HCT116 (cell line): ENCODE measurements around the gene SMOC1. TPM values are rescaled to one million over a fixed set of nuclear protein-coding genes. Genes with fewer than 3 reads are reported as not detected.
"Not testable (repeated sequence)": the region's sequence is repeated elsewhere in the genome, so short reads cannot be mapped to it uniquely, and the experiment has no call there.

Experiments used
- ATAC-seq: fragments of 200-7000 bp; cut with Tn5 transposase; 2 replicates; pipeline ENCODE4 v1.9.1; 2020; ENCODE audit warnings: mild to moderate bottlenecking, moderate library complexity
- BruUV-seq: library from RNA; stranded (reverse); fragments of 400-500 nt; replicated peaks from 2 replicates; lab custom pipeline; 2021; lab: Mats Ljungman, UMichigan
- CTCF ChIA-PET: fragments of 300-600 bp; sonication (Branson Sonifier 250); formaldehyde crosslinking; loops from one replicate; lab custom pipeline; 2021; ENCODE audit warnings: antibody characterized with exemption; lab: Charles Lee
- POLR2A ChIA-PET: fragments of 300-600, 350-600 bp; sonication (Branson Sonifier 250); formaldehyde crosslinking; loops from one replicate; lab custom pipeline; 2021; ENCODE audit warnings: antibody characterized with exemption; lab: Charles Lee
- RAD21 ChIA-PET, 2 experiments: fragments of 300-600 bp; sonication (Branson Sonifier 250); formaldehyde crosslinking; loops; one replicate each; lab custom pipeline; 2023; ENCODE audit warnings: low total read pairs in 2 of 2; ENCODE audit not compliant: uncharacterized antibody in 2 of 2, unreplicated experiment in 2 of 2, low non-redundant PET in 1 of 2; lab: Charles Lee
- DNase-seq: peaks from one replicate; pipeline ENCODE4 v3.0.0-alpha.2; 2010; ENCODE audit warnings: low read depth, low spot score
- H2AFZ ChIP-seq: fragments of 200-600 bp; shearing (Covaris generic), sonication (generic); 2 replicates; pipeline ENCODE4 v1.6.1; 2017; ENCODE audit warnings: low read depth, mixed run types, mixed read lengths, antibody characterized with exemption, low read length; ENCODE audit not compliant: poor library complexity, severe bottlenecking
- H3K27ac ChIP-seq: 2 replicates; pipeline ENCODE4 v1.5.1; 2012; ENCODE audit warnings: low read depth, low read length
- H3K27me3 ChIP-seq: fragments of 200-600 bp; sonication (generic); 2 replicates; pipeline ENCODE4 v1.6.1; 2016; ENCODE audit warnings: mixed run types, low read length, mixed read lengths; ENCODE audit not compliant: insufficient read depth
- H3K36me3 ChIP-seq, 2 experiments: fragments of 200-500 bp in 1 of 2; fragments of 200-600 bp in 1 of 2; sonication (Bioruptor generic) in 1 of 2; sonication (generic) in 1 of 2; 2 replicates each; pipeline versions ENCODE4 v1.5.1 to v1.6.1; 2014 to 2016; ENCODE audit warnings: low read length in 2 of 2, inconsistent platforms in 1 of 2, mixed read lengths in 1 of 2, mixed run types in 1 of 2; ENCODE audit not compliant: insufficient read depth in 2 of 2, control insufficient read depth in 1 of 2
- H3K4me1 ChIP-seq, 2 experiments: fragments of 200-600 bp in 1 of 2; sonication (generic) in 1 of 2; 2 replicates each; pipeline versions ENCODE4 v1.5.1 to v1.6.1; 2012 to 2017; ENCODE audit warnings: low read length in 2 of 2, inconsistent platforms in 1 of 2, mild to moderate bottlenecking in 1 of 2, mixed read lengths in 1 of 2, mixed run types in 1 of 2, moderate library complexity in 1 of 2; ENCODE audit not compliant: insufficient read depth in 2 of 2, control insufficient read depth in 1 of 2
- H3K4me2 ChIP-seq: fragments of 200-600 bp; sonication (generic); 2 replicates; pipeline ENCODE4 v1.6.1; 2017; ENCODE audit warnings: mixed run types, low read length, mixed read lengths
- H3K4me3 ChIP-seq, 2 experiments: fragments of 200-600 bp in 1 of 2; sonication (generic) in 1 of 2; replicated peaks in 1 of 2; 2 replicates each; pipeline ENCODE4 v1.5.1; 2011 to 2016; ENCODE audit warnings: low read length in 2 of 2, control low read depth in 1 of 2, low read depth in 1 of 2, mild to moderate bottlenecking in 1 of 2, mixed read lengths in 1 of 2, mixed run types in 1 of 2
- H3K79me2 ChIP-seq: fragments of 200-600 bp; sonication (generic); 2 replicates; pipeline ENCODE4 v1.6.1; 2017; ENCODE audit warnings: mild to moderate bottlenecking, mixed run types, low read length, moderate library complexity, mixed read lengths; ENCODE audit not compliant: insufficient read depth
- H3K9ac ChIP-seq: fragments of 200-600 bp; sonication (generic); 2 replicates; pipeline ENCODE4 v1.6.1; 2016; ENCODE audit warnings: low read length, mixed read lengths
- H3K9me2 ChIP-seq: fragments of 200-600 bp; sonication (generic), shearing (Covaris generic); 2 replicates; pipeline ENCODE4 v1.6.1; 2017; ENCODE audit warnings: mixed run types, mild to moderate bottlenecking, moderate library complexity; ENCODE audit not compliant: insufficient read depth
- H3K9me3 ChIP-seq, 2 experiments: fragments of 200-500 bp in 1 of 2; fragments of 200-600 bp in 1 of 2; sonication (Bioruptor generic) in 1 of 2; sonication (generic) in 1 of 2; 2 replicates each; pipeline ENCODE4 v1.6.1; 2014 to 2017; ENCODE audit warnings: low read length in 2 of 2, mixed read lengths in 2 of 2, inconsistent platforms in 1 of 2, low read depth in 1 of 2, mild to moderate bottlenecking in 1 of 2, mixed run types in 1 of 2, moderate library complexity in 1 of 2; ENCODE audit not compliant: control insufficient read depth in 1 of 2, insufficient read depth in 1 of 2
- H4K20me1 ChIP-seq: fragments of 200-600 bp; sonication (generic), shearing (Covaris generic); 2 replicates; pipeline ENCODE4 v1.6.1; 2017; ENCODE audit warnings: mixed run types, mild to moderate bottlenecking, moderate library complexity; ENCODE audit not compliant: insufficient read depth
- CBX3 ChIP-seq: IDR thresholded peaks from 2 replicates; pipeline ENCODE4 v1.6.1; 2012; ENCODE audit warnings: low read depth
- CEBPB ChIP-seq: IDR thresholded peaks from 2 replicates; pipeline ENCODE4 v1.6.1; 2012; ENCODE audit warnings: low read depth
- EGR1 ChIP-seq: IDR thresholded peaks from 2 replicates; pipeline ENCODE4 v1.6.1; 2012; ENCODE audit warnings: low read depth
- EZH2 ChIP-seq: fragments of 200-600 bp; sonication (generic); IDR thresholded peaks from 2 replicates; pipeline ENCODE4 v1.6.1; 2017; ENCODE audit warnings: antibody characterized with exemption, mixed run types
- FOSL1 ChIP-seq: IDR thresholded peaks from 2 replicates; pipeline ENCODE4 v1.6.1; 2012; ENCODE audit warnings: low read depth
- POLR2AphosphoS5 ChIP-seq: IDR thresholded peaks from 2 replicates; pipeline ENCODE4 v1.6.1; 2011; ENCODE audit warnings: mild to moderate bottlenecking, low read depth, low read length, moderate library complexity
- RAD21 ChIP-seq: IDR thresholded peaks from 2 replicates; pipeline ENCODE4 v1.6.1; 2012; ENCODE audit warnings: low read depth, mild to moderate bottlenecking
- SIN3A ChIP-seq: IDR thresholded peaks from 2 replicates; pipeline ENCODE4 v1.6.1; 2012; ENCODE audit warnings: low read depth
- SP1 ChIP-seq: IDR thresholded peaks from 2 replicates; pipeline ENCODE4 v1.6.1; 2012; ENCODE audit warnings: low read depth
- ZNF274 ChIP-seq: fragments of 200-500 bp; sonication (Bioruptor generic); IDR thresholded peaks from 2 replicates; pipeline ENCODE4 v1.6.1; 2014; ENCODE audit warnings: mild to moderate bottlenecking, low read depth, low read length, inconsistent platforms
- intact Hi-C: fragments of 100-400 bp; cut with micrococcal nuclease; formaldehyde crosslinking; loops from 2 replicates; pipeline ENCODE4 v1.10.0; 2022
- total RNA-seq: library from RNA; stranded (reverse); gene quantifications from one replicate; pipeline ENCODE4 v1.2.1, GENCODE V29; 2021; ENCODE audit not compliant: unreplicated experiment
- TF ChIP-seq, protein P1 (sequence below): IDR thresholded peaks from 2 replicates; pipeline ENCODE4 v1.6.1; 2012
- TF ChIP-seq, protein P2 (sequence below): IDR thresholded peaks from 2 replicates; pipeline ENCODE4 v1.6.1; 2012; ENCODE audit warnings: low read depth
- TF ChIP-seq, protein P3 (sequence below): IDR thresholded peaks from 2 replicates; pipeline ENCODE4 v1.6.1; 2012

SMOC1 gene
- total RNA-seq, 1 experiment from 2014 or later: not detected

DNA sequence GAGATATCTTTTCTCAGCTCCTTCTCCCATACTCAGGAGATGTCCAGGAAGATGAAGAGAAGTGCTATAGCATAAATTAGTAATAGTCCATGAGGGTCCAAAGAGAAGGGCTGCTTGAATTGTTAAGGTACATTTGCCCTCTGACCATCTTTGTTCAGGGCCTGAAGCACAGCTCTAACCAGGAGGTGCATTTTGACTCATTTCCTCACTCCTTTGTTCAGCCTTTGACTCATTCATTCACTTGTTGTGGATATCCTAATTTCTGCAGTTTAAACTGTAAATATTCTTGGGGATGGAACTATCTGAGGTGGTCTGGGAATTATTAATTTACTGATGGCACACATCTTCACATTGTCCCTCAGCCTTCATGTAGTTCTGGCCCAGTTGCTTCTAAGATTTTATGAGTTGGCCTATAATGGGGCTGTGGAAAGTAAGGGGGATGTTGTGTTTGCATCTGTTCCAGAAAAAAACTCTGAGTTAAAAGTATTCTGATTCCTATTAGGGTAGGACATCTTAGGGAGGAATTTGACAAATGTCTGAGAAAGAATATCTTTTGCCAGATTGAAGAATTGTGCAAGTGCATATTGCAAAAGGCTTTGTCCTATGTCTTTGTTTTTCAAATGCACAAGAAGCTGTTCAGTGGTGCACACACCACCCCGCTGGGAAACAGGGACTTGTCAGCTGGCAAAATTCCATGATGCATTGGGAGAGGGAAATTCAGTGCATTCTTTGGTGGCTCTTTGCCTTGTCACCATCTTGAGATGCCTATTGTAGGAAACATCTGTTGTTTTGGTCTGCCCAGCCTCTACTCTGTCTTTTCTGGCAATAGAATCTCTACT lies 22.1 kb downstream of the SMOC1 start:
- Histone ChIP-seq H3K9ac (no peak overlapping the region), H3K4me3 (no peak overlapping the region), H2AFZ (no peak overlapping the region), H3K4me2 (no peak overlapping the region), H3K4me1 (no peaks in the 10 kb centered on the region), H3K79me2 (no peaks in the 10 kb centered on the region), H3K27me3 (peaks cover 21% of the 10 kb centered on the region; the same call in 1 of the 2 replicates), H3K36me3 (no peaks in the 10 kb centered on the region), H3K9me2 (no peaks in the 10 kb centered on the region), H3K27ac (no peak overlapping the region), H4K20me1 (no peaks in the 10 kb centered on the region), H3K9me3 (no peaks in the 10 kb centered on the region)
- intact Hi-C loops: no loop called here
- ChIA-PET POLR2A (no interaction called here), CTCF (no interaction called here), RAD21 (no interaction called here)
- no peak for ATAC-seq
- DNase-seq: no peak
- BruUV-seq: no TSS peak
- TF ChIP-seq, protein P1, sequence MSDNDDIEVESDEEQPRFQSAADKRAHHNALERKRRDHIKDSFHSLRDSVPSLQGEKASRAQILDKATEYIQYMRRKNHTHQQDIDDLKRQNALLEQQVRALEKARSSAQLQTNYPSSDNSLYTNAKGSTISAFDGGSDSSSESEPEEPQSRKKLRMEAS: no peak
- TF ChIP-seq CEBPB (no peak), RAD21 (no peak), POLR2AphosphoS5 (no peak), CBX3 (no peak), SIN3A (no peak), ZNF274 (no peak), FOSL1 (no peak), EZH2 (no peak), EGR1 (no peak), SP1 (no peak)
- TF ChIP-seq, protein P2, sequence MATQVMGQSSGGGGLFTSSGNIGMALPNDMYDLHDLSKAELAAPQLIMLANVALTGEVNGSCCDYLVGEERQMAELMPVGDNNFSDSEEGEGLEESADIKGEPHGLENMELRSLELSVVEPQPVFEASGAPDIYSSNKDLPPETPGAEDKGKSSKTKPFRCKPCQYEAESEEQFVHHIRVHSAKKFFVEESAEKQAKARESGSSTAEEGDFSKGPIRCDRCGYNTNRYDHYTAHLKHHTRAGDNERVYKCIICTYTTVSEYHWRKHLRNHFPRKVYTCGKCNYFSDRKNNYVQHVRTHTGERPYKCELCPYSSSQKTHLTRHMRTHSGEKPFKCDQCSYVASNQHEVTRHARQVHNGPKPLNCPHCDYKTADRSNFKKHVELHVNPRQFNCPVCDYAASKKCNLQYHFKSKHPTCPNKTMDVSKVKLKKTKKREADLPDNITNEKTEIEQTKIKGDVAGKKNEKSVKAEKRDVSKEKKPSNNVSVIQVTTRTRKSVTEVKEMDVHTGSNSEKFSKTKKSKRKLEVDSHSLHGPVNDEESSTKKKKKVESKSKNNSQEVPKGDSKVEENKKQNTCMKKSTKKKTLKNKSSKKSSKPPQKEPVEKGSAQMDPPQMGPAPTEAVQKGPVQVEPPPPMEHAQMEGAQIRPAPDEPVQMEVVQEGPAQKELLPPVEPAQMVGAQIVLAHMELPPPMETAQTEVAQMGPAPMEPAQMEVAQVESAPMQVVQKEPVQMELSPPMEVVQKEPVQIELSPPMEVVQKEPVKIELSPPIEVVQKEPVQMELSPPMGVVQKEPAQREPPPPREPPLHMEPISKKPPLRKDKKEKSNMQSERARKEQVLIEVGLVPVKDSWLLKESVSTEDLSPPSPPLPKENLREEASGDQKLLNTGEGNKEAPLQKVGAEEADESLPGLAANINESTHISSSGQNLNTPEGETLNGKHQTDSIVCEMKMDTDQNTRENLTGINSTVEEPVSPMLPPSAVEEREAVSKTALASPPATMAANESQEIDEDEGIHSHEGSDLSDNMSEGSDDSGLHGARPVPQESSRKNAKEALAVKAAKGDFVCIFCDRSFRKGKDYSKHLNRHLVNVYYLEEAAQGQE: no peak
- TF ChIP-seq, protein P3, sequence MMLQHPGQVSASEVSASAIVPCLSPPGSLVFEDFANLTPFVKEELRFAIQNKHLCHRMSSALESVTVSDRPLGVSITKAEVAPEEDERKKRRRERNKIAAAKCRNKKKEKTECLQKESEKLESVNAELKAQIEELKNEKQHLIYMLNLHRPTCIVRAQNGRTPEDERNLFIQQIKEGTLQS: no peak
- TF ChIP-seq, all 23 proteins: peak for 0

DNA sequence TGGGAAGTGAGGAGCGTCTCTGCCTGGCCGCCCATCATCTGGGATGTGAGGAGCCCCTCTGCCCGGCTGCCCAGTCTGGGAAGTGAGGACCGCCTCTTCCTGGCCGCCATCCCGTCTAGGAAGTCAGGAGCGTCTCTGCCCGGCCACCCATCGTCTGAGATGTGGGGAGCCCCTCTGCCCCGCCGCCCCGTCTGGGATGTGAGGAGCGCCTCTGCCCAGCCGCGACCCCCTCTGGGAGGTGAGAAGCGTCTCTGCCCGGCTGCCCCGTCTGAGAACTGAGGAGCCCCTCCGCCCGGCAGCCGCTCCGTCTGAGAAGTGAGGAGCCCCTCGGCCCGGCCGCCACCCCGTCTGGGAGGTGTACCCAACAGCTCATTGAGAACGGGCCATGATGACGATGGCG lies 23.8 kb downstream of the SMOC1 start:
- peaks cover 28% of the 10 kb centered on the region; the same call in 1 of the 2 replicates for H3K27me3 ChIP-seq
- H3K9me3 ChIP-seq, H3K27ac ChIP-seq, H3K79me2 ChIP-seq, H3K4me3 ChIP-seq, H2AFZ ChIP-seq, H3K36me3 ChIP-seq, H3K9ac ChIP-seq, H3K4me2 ChIP-seq, DNase-seq, H3K9me2 ChIP-seq, H4K20me1 ChIP-seq, POLR2A ChIA-PET, CTCF ChIA-PET, intact Hi-C loops, RAD21 ChIA-PET, H3K4me1 ChIP-seq, BruUV-seq, ATAC-seq: not testable (repeated sequence)
